IPS-18c (cell line): ENCODE data around the gene ATP9A.
"Not testable (repeated sequence)": the region's sequence is repeated elsewhere in the genome, so short reads cannot be mapped to it uniquely, and the experiment has no call there.

Source experiments
- H3K4me3 ChIP-seq: 2 replicates; pipeline ENCODE4 v1.7.0; 2013; ENCODE audit warnings: low read depth, mild to moderate bottlenecking, low read length, moderate library complexity; ENCODE audit not compliant: insufficient read depth
- H3K9me3 ChIP-seq: one replicate; pipeline ENCODE4 v1.6.1; 2013; ENCODE audit warnings: mild to moderate bottlenecking, low read length, moderate library complexity; ENCODE audit not compliant: control insufficient read depth, insufficient read depth

ATP9A gene

GRCh38 chr20:51767867-51768758 is at the start of gene ATP9A:
ATP9A (minus strand) TSS chr20:51768390; CDS start chr20:51768369, 21 bp downstream.
- H3K4me3 ChIP-seq, result peak within 1 kb of the TSS; percentile 74
- no peaks in the 10 kb centered on the region for H3K9me3 ChIP-seq

- H3K4me3 ChIP-seq, H3K9me3 ChIP-seq: not testable (repeated sequence)
Measured at GRCh38 chr20:51816856-51817255, 48.7 kb upstream of the ATP9A start.

- no peaks in the 10 kb centered on the region for H3K9me3 ChIP-seq
- H3K4me3 ChIP-seq, result no peak overlapping the region
Measured at GRCh38 chr20:51815383-51816076, 47.3 kb upstream of the ATP9A start.

- Histone ChIP-seq H3K4me3 (no peak overlapping the region), H3K9me3 (peaks cover 2% of the 10 kb centered on the region)
Measured at GRCh38 chr20:51812861-51813260, 44.7 kb upstream of the ATP9A start.

- Histone ChIP-seq H3K9me3 (peaks cover 2% of the 10 kb centered on the region), H3K4me3 (no peak overlapping the region; the same call in 1 of the 2 replicates)
Measured at GRCh38 chr20:51811514-51812128, 43.4 kb upstream of the ATP9A start.

GRCh38 chr20:51811042-51811355 is 42.8 kb upstream of the ATP9A start:
- Histone ChIP-seq H3K9me3 (peaks cover 2% of the 10 kb centered on the region), H3K4me3 (no peak overlapping the region)

GRCh38 chr20:51810155-51811041 is 42.2 kb upstream of the ATP9A start:
- Histone ChIP-seq H3K4me3 (no peak overlapping the region), H3K9me3 (peaks cover 2% of the 10 kb centered on the region)

- H3K4me3 ChIP-seq, result no peak overlapping the region
- H3K9me3 ChIP-seq, result peaks cover 2% of the 10 kb centered on the region
Measured at GRCh38 chr20:51807720-51808250, 39.6 kb upstream of the ATP9A start.

GRCh38 chr20:51804754-51805153 is 36.6 kb upstream of the ATP9A start:
- Histone ChIP-seq H3K9me3 (peaks cover 4% of the 10 kb centered on the region), H3K4me3 (no peak overlapping the region)

- peaks cover 2% of the 10 kb centered on the region for H3K9me3 ChIP-seq
- peak overlapping the region; percentile 97; the same call in 1 of the 2 replicates for H3K4me3 ChIP-seq
Measured at GRCh38 chr20:51803148-51803854, 35.1 kb upstream of the ATP9A start.

GRCh38 chr20:51802170-51802751 is 34.1 kb upstream of the ATP9A start, which contains the start of gene SALL4:
SALL4 (minus strand) TSS chr20:51802521; CDS start chr20:51802408, 113 bp downstream.
- peaks cover 2% of the 10 kb centered on the region for H3K9me3 ChIP-seq
- H3K4me3 ChIP-seq, result peak within 1 kb of the TSS; percentile 97

GRCh38 chr20:51801823-51802123 is 33.6 kb upstream of the ATP9A start:
- peaks cover 2% of the 10 kb centered on the region for H3K9me3 ChIP-seq
- H3K4me3 ChIP-seq, result peak overlapping the region; percentile 97

- Histone ChIP-seq H3K4me3 (peak overlapping the region; percentile 97), H3K9me3 (peaks cover 2% of the 10 kb centered on the region)
Measured at GRCh38 chr20:51801122-51801822, 33.1 kb upstream of the ATP9A start.

- peak overlapping the region; percentile 97 for H3K4me3 ChIP-seq
- H3K9me3 ChIP-seq, result peaks cover 2% of the 10 kb centered on the region
Measured at GRCh38 chr20:51800872-51801121, 32.6 kb upstream of the ATP9A start.

- peaks cover 2% of the 10 kb centered on the region for H3K9me3 ChIP-seq
- H3K4me3 ChIP-seq, result peak overlapping the region; percentile 97
Measured at GRCh38 chr20:51800060-51800871, 32.1 kb upstream of the ATP9A start.
